ENCODE measurements around the gene PEX5L. TPM values are rescaled to one million over a fixed set of nuclear protein-coding genes. Genes with fewer than 3 reads are reported as not detected.
A peak's percentile ranks its signal among the peaks of the same experiment; 100 is the strongest.

PEX5L gene
- total and polyA plus RNA-seq, 5 donors from 2014 or later, result 0.03 TPM; not detected in 3

- no peaks in the 10 kb centered on the region for H3K27me3 ChIP-seq (ENCODE audit: control insufficient read depth, insufficient read depth, low read length)
- Mint-ChIP-seq H3K27ac (no peak overlapping the region), H3K36me3 (peaks cover 41% of the 10 kb centered on the region)
Observed at GRCh38 chr3:179768080-179768479, 268.7 kb downstream of the PEX5L start.

GRCh38 chr3:179766416-179767133 is 270.2 kb downstream of the PEX5L start:
- Mint-ChIP-seq H3K4me1 (peaks cover 0 to 5% (median 0%) of the 10 kb centered on the region in 4 donors), H3K4me3 (no peak overlapping the region), H3K36me3 (peaks cover 29% of the 10 kb centered on the region), H3K9me3 (no peaks in the 10 kb centered on the region), H3K27ac (peak overlapping the region in 1 of 3 donors; percentile 3), H3K27me3 (no peaks in the 10 kb centered on the region)
- H3K4me3 ChIP-seq (ENCODE audit: low read depth, low read length), result no peak overlapping the region
- DNase-seq, result no peak
- peaks cover 13% of the 10 kb centered on the region for H3K36me3 ChIP-seq (ENCODE audit: control insufficient read depth, insufficient read depth, low read length)
- no peaks in the 10 kb centered on the region for H3K27me3 ChIP-seq (ENCODE audit: control insufficient read depth, insufficient read depth, low read length)
- H3K9me3 ChIP-seq (ENCODE audit: control insufficient read depth in 2 of 2, low read length in 2 of 2), result no peaks in the 10 kb centered on the region
- H3K27ac ChIP-seq (ENCODE audit: insufficient read depth, low read length, poor library complexity, severe bottlenecking), result no peak overlapping the region
- no peaks in the 10 kb centered on the region for H3K4me1 ChIP-seq (ENCODE audit: control insufficient read depth, insufficient read depth, low read length, poor library complexity, severe bottlenecking)
- no peak for ATAC-seq (ENCODE audit: low read depth in 2 of 2)

More at GRCh38 chr3:179768080-179768479, 268.7 kb downstream of the PEX5L start:
- Histone ChIP-seq H3K27ac (ENCODE audit: insufficient read depth, low read length, poor library complexity, severe bottlenecking) (no peak overlapping the region), H3K4me3 (ENCODE audit: low read depth, low read length) (no peak overlapping the region), H3K36me3 (ENCODE audit: control insufficient read depth, insufficient read depth, low read length) (peaks cover 14% of the 10 kb centered on the region), H3K4me1 (ENCODE audit: control insufficient read depth, insufficient read depth, low read length, poor library complexity, severe bottlenecking) (no peaks in the 10 kb centered on the region), H3K9me3 (ENCODE audit: control insufficient read depth in 2 of 2, low read length in 2 of 2) (no peaks in the 10 kb centered on the region)
- DNase-seq, result no peak
- Mint-ChIP-seq H3K4me3 (no peak overlapping the region), H3K9me3 (no peaks in the 10 kb centered on the region), H3K4me1 (peaks cover 0 to 5% (median 0%) of the 10 kb centered on the region in 4 donors), H3K27me3 (no peaks in the 10 kb centered on the region)
- no peak for ATAC-seq (ENCODE audit: low read depth in 2 of 2)

- Histone ChIP-seq H3K27me3 (ENCODE audit: control insufficient read depth, insufficient read depth, low read length) (no peaks in the 10 kb centered on the region), H3K4me3 (ENCODE audit: low read depth, low read length) (no peak overlapping the region), H3K4me1 (ENCODE audit: control insufficient read depth, insufficient read depth, low read length, poor library complexity, severe bottlenecking) (no peaks in the 10 kb centered on the region), H3K27ac (ENCODE audit: insufficient read depth, low read length, poor library complexity, severe bottlenecking) (no peak overlapping the region), H3K9me3 (ENCODE audit: control insufficient read depth in 2 of 2, low read length in 2 of 2) (no peaks in the 10 kb centered on the region), H3K36me3 (ENCODE audit: control insufficient read depth, insufficient read depth, low read length) (peaks cover 17% of the 10 kb centered on the region)
- Mint-ChIP-seq H3K4me1 (peaks cover 0 to 5% (median 0%) of the 10 kb centered on the region in 4 donors), H3K4me3 (no peak overlapping the region), H3K36me3 (peaks cover 38% of the 10 kb centered on the region), H3K9me3 (no peaks in the 10 kb centered on the region), H3K27me3 (no peaks in the 10 kb centered on the region), H3K27ac (no peak overlapping the region)
- no peak for DNase-seq
- no peak for ATAC-seq (ENCODE audit: low read depth in 2 of 2)
Observed at GRCh38 chr3:179765396-179765795, 271.3 kb downstream of the PEX5L start.

GRCh38 chr3:179760944-179761343 is 275.8 kb downstream of the PEX5L start:
- Mint-ChIP-seq H3K4me3 (no peak overlapping the region), H3K9me3 (no peaks in the 10 kb centered on the region), H3K27ac (no peak overlapping the region), H3K27me3 (no peaks in the 10 kb centered on the region), H3K4me1 (no peaks in the 10 kb centered on the region), H3K36me3 (peaks cover 32% of the 10 kb centered on the region)
- Histone ChIP-seq H3K36me3 (ENCODE audit: control insufficient read depth, insufficient read depth, low read length) (peaks cover 10% of the 10 kb centered on the region), H3K9me3 (ENCODE audit: control insufficient read depth in 2 of 2, low read length in 2 of 2) (no peaks in the 10 kb centered on the region), H3K27ac (ENCODE audit: insufficient read depth, low read length, poor library complexity, severe bottlenecking) (no peak overlapping the region), H3K27me3 (ENCODE audit: control insufficient read depth, insufficient read depth, low read length) (no peaks in the 10 kb centered on the region), H3K4me1 (ENCODE audit: control insufficient read depth, insufficient read depth, low read length, poor library complexity, severe bottlenecking) (no peaks in the 10 kb centered on the region), H3K4me3 (ENCODE audit: low read depth, low read length) (no peak overlapping the region)
- ATAC-seq (ENCODE audit: low read depth in 2 of 2) (no peak), DNase-seq (no peak)

GRCh38 chr3:179750720-179751328 is 285.9 kb downstream of the PEX5L start:
- Histone ChIP-seq H3K27me3 (ENCODE audit: control insufficient read depth, insufficient read depth, low read length) (no peaks in the 10 kb centered on the region), H3K36me3 (ENCODE audit: control insufficient read depth, insufficient read depth, low read length) (no peaks in the 10 kb centered on the region), H3K27ac (ENCODE audit: insufficient read depth, low read length, poor library complexity, severe bottlenecking) (no peak overlapping the region), H3K9me3 (ENCODE audit: control insufficient read depth in 2 of 2, low read length in 2 of 2) (no peaks in the 10 kb centered on the region), H3K4me3 (ENCODE audit: low read depth, low read length) (no peak overlapping the region), H3K4me1 (ENCODE audit: control insufficient read depth, insufficient read depth, low read length, poor library complexity, severe bottlenecking) (no peaks in the 10 kb centered on the region)
- Mint-ChIP-seq H3K9me3 (no peaks in the 10 kb centered on the region), H3K4me3 (no peak overlapping the region), H3K36me3 (peaks cover 30% of the 10 kb centered on the region), H3K27ac (no peak overlapping the region), H3K4me1 (peaks cover 0 to 3% (median 0%) of the 10 kb centered on the region in 4 donors), H3K27me3 (no peaks in the 10 kb centered on the region)
- DNase-seq (peak in 1 of 3 donors; percentile 35), ATAC-seq (ENCODE audit: low read depth in 2 of 2) (no peak)

- ATAC-seq (ENCODE audit: low read depth in 2 of 2), result no peak
- Mint-ChIP-seq H3K27ac (no peak overlapping the region), H3K36me3 (peaks cover 48% of the 10 kb centered on the region), H3K9me3 (no peaks in the 10 kb centered on the region), H3K4me1 (peaks cover 0 to 12% (median 3%) of the 10 kb centered on the region in 4 donors), H3K27me3 (no peaks in the 10 kb centered on the region), H3K4me3 (no peak overlapping the region)
- Histone ChIP-seq H3K36me3 (ENCODE audit: control insufficient read depth, insufficient read depth, low read length) (peaks cover 5% of the 10 kb centered on the region), H3K4me1 (ENCODE audit: control insufficient read depth, insufficient read depth, low read length, poor library complexity, severe bottlenecking) (no peaks in the 10 kb centered on the region), H3K4me3 (ENCODE audit: low read depth, low read length) (no peak overlapping the region), H3K27me3 (ENCODE audit: control insufficient read depth, insufficient read depth, low read length) (no peaks in the 10 kb centered on the region), H3K9me3 (ENCODE audit: control insufficient read depth in 2 of 2, low read length in 2 of 2) (no peaks in the 10 kb centered on the region), H3K27ac (ENCODE audit: insufficient read depth, low read length, poor library complexity, severe bottlenecking) (no peak overlapping the region)
- DNase-seq, result no peak
Observed at GRCh38 chr3:179745716-179746115, 291.0 kb downstream of the PEX5L start.

- H3K4me3 ChIP-seq (ENCODE audit: low read depth, low read length), result no peak overlapping the region
- H3K36me3 ChIP-seq (ENCODE audit: control insufficient read depth, insufficient read depth, low read length), result peaks cover 8% of the 10 kb centered on the region
- H3K4me1 ChIP-seq (ENCODE audit: control insufficient read depth, insufficient read depth, low read length, poor library complexity, severe bottlenecking), result no peaks in the 10 kb centered on the region
- Mint-ChIP-seq H3K4me3 (no peak overlapping the region), H3K9me3 (no peaks in the 10 kb centered on the region), H3K4me1 (peaks cover 0 to 12% (median 3%) of the 10 kb centered on the region in 4 donors), H3K27me3 (no peaks in the 10 kb centered on the region), H3K27ac (no peak overlapping the region), H3K36me3 (peaks cover 48% of the 10 kb centered on the region)
- no peak for ATAC-seq (ENCODE audit: low read depth in 2 of 2)
- H3K27ac ChIP-seq (ENCODE audit: insufficient read depth, low read length, poor library complexity, severe bottlenecking), result no peak overlapping the region
- no peaks in the 10 kb centered on the region for H3K9me3 ChIP-seq (ENCODE audit: control insufficient read depth in 2 of 2, low read length in 2 of 2)
- DNase-seq, result no peak
- no peaks in the 10 kb centered on the region for H3K27me3 ChIP-seq (ENCODE audit: control insufficient read depth, insufficient read depth, low read length)
Observed at GRCh38 chr3:179745079-179745478, 291.7 kb downstream of the PEX5L start.
